ENCODE results near the gene EIF4E1B. TPM values are rescaled to one million over a fixed set of nuclear protein-coding genes. Genes with fewer than 3 reads are reported as not detected.

The EIF4E1B gene
- total RNA-seq, 2 donors from 2014 or later, result not detected

GRCh38 chr5:176618783-176619182 is 11.7 kb upstream of the EIF4E1B start:
- Histone ChIP-seq H3K27me3 (replicated peaks; ENCODE audit: insufficient read depth) (peaks cover 9% of the 10 kb centered on the region), H3K36me3 (no peaks in the 10 kb centered on the region), H3K27ac (no peak overlapping the region), H3K4me3 (peak overlapping the region; percentile 38), H3K4me1 (ENCODE audit: control insufficient read depth in 1 of 2, low read depth in 2 of 2) (peaks cover 8 to 21% of the 10 kb centered on the region in 2 donors), H3K9me3 (no peaks in the 10 kb centered on the region)
- TF ChIP-seq CTCF (IDR thresholded peaks at IDR 0.05), result no peak
- ATAC-seq (ENCODE audit: insufficient number of reproducible peaks, low FRiP score, low read depth) (no peak), DNase-seq (ENCODE audit: low spot score) (no peak)

- Histone ChIP-seq H3K27me3 (replicated peaks; ENCODE audit: insufficient read depth) (peaks cover 9% of the 10 kb centered on the region), H3K4me3 (peak overlapping the region; percentile 38), H3K27ac (no peak overlapping the region), H3K36me3 (no peaks in the 10 kb centered on the region), H3K4me1 (ENCODE audit: control insufficient read depth in 1 of 2, low read depth in 2 of 2) (peaks cover 8 to 21% of the 10 kb centered on the region in 2 donors), H3K9me3 (no peaks in the 10 kb centered on the region)
- no peak for DNase-seq (ENCODE audit: low spot score)
- no peak for ATAC-seq (ENCODE audit: insufficient number of reproducible peaks, low FRiP score, low read depth)
- no peak for TF ChIP-seq CTCF (IDR thresholded peaks at IDR 0.05)
Measured at GRCh38 chr5:176619203-176619568, 11.3 kb upstream of the EIF4E1B start.

- H3K4me3 ChIP-seq, result peak overlapping the region; percentile 38
- TF ChIP-seq CTCF (IDR thresholded peaks at IDR 0.05), result no peak
- ATAC-seq (ENCODE audit: insufficient number of reproducible peaks, low FRiP score, low read depth) (no peak), DNase-seq (ENCODE audit: low spot score) (no peak)
- no peaks in the 10 kb centered on the region for H3K36me3 ChIP-seq
- peaks cover 8 to 21% of the 10 kb centered on the region in 2 donors for H3K4me1 ChIP-seq (ENCODE audit: control insufficient read depth in 1 of 2, low read depth in 2 of 2)
- H3K27me3 ChIP-seq (replicated peaks; ENCODE audit: insufficient read depth), result peaks cover 9% of the 10 kb centered on the region
- no peaks in the 10 kb centered on the region for H3K9me3 ChIP-seq
- no peak overlapping the region for H3K27ac ChIP-seq
Measured at GRCh38 chr5:176619569-176620332, 10.7 kb upstream of the EIF4E1B start.

GRCh38 chr5:176620333-176620981 is 10.0 kb upstream of the EIF4E1B start:
- Histone ChIP-seq H3K4me1 (ENCODE audit: control insufficient read depth in 1 of 2, low read depth in 2 of 2) (peaks cover 8 to 21% of the 10 kb centered on the region in 2 donors), H3K9me3 (no peaks in the 10 kb centered on the region), H3K36me3 (no peaks in the 10 kb centered on the region), H3K27me3 (replicated peaks; ENCODE audit: insufficient read depth) (peaks cover 9% of the 10 kb centered on the region), H3K4me3 (peak overlapping the region; percentile 35), H3K27ac (no peak overlapping the region)
- TF ChIP-seq CTCF (IDR thresholded peaks at IDR 0.05), result no peak
- DNase-seq (ENCODE audit: low spot score) (no peak), ATAC-seq (ENCODE audit: insufficient number of reproducible peaks, low FRiP score, low read depth) (no peak)

- no peak overlapping the region for H3K27ac ChIP-seq
- H3K4me1 ChIP-seq (ENCODE audit: control insufficient read depth in 1 of 2, low read depth in 2 of 2), result peaks cover 8 to 21% of the 10 kb centered on the region in 2 donors
- ATAC-seq (ENCODE audit: insufficient number of reproducible peaks, low FRiP score, low read depth) (no peak), DNase-seq (ENCODE audit: low spot score) (no peak)
- no peaks in the 10 kb centered on the region for H3K36me3 ChIP-seq
- H3K9me3 ChIP-seq, result no peaks in the 10 kb centered on the region
- TF ChIP-seq CTCF (IDR thresholded peaks at IDR 0.05), result no peak
- H3K4me3 ChIP-seq, result no peak overlapping the region
- peaks cover 9% of the 10 kb centered on the region for H3K27me3 ChIP-seq (replicated peaks; ENCODE audit: insufficient read depth)
Measured at GRCh38 chr5:176621661-176622079, 8.8 kb upstream of the EIF4E1B start.
